GDM1 (cell line): ENCODE results near the gene ZSCAN1.

Experiments used
- DNase-seq: peaks from one replicate; lab custom pipeline; 2025; lab: John Stamatoyannopoulos, UW

ZSCAN1 gene

DNA sequence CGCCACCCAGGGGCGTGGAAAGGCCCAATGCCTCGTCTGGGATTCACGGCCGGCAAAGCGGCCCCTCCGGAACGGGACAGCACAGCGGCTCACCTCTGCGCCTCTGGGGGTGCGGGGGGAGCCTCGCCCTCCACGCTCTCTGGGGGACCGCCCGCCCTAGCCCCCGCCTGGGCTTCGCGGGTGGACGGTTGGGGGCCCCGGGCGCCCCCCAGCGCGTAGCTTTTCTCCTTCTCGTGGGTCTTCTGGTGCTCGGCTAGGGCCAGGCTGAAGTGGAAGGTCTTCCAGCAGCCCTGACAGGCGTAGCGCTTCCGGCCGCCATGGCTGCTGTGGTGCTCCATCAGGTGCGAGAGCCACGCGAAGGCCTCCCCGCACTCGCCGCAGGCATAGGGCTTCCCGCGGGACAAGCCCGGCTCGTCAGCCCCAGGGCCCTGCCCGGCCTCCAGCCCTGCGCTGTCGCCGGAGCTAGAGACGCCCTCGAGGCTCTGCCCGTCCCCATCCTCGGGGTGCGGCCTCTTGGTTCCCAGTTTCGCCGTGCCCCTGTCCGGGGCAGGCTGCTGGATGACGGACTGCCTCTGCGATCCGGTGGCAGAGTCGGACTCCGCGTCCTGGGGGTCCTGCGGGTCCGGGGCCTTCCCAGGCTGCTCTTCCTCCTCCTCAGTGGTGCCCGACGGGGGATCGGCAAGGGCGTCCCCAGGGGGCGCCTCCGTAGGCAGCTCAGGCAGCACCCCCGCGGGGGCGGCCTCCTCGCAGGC, 50.9 kb downstream of the ZSCAN1 start:
- DNase-seq, result no peak

DNA sequence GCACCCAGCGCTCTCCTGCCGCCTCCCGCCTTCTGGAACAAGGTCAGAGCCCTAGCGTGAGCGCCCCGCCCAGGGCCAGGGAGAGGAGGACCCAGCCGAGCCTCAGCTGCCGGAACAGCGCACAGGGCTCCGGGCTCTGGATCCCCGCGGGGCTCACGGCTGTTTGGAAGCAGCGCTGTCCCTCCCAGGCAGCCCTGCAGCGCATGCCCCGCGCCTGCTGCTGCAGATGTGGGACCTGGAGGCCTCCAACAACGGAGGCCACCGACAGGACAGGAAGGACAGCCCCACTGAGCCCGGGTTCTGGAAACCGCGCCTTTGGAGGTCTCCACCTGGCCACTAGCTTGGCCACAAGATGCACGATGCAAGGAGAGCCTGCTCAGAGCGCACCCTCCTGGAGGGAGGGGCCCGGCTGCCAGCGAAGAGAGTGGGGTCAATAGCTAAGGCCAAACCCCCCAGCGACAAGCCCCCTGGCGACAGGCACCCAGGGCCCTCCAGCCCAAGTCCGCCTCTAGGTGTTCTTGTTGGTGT, 51.6 kb downstream of the ZSCAN1 start:
- no peak for DNase-seq

DNA sequence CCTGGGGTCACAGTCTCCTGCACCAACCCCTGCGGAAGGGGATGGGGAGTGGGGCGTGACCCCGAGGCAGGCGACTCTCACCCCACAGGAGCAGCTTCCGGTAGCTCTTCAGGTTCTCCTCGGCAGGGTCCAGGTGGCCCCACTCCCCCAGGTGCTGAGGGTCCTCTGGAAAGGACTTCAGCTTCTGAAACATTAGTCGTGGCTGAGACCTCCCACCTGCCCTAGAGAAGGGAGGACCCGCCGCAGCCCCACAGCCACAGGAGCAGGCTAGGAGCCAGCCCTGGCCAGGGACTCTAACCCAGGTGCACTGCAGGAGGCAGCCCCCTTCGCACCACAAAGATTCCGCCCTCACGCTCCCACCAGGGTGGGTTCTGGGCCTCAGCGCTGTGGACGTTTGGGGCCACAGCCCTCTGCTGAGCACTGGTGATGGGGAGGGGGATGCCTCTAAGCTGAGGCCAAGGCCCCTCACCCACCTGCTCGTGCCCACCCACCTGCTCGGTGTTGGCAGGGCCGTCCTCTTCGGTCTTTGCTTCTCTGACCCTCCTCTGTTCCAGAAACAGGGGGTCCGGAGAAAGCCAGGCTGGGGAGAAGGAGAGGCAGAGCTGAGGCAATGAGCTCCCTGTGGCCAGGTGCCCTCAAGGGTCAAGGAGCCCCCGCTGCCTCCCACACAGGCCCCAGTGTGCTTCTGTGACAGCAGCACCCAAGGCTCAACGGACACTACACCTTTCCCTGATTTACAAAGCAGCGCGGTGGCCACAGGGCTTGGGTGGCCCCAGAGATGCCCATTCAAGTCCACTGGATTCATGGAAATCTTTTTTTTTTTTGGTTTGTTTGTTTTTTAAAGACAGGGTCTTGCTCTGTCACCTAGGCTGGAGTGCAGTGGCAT, 53.2 kb downstream of the ZSCAN1 start:
- DNase-seq, result no peak

DNA sequence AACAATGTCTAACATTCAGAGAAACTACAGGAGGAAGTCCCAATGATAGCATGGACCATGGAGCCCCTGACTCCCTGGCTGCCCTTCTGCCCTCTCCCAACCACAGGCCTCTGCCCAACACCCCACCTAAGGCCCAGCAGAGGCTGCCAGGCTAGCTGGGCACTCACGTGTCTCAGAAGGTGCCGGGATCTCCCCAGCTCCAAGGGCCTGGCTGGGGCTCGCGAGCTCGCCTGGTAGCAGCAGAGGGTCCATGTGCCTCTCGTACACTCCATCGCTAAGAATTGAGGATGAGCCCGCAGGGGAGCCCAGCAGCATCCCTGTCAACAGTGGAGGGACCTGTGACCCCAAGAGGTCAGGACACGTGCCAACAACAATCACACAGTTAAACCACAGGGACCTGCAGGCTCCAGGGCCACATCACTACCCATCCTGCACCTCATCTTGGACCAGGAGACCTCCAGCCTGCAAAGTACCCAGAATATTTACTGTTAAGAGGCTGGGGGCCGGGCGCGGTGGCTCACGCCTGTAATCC, 54.8 kb downstream of the ZSCAN1 start:
- DNase-seq, result no peak

DNA sequence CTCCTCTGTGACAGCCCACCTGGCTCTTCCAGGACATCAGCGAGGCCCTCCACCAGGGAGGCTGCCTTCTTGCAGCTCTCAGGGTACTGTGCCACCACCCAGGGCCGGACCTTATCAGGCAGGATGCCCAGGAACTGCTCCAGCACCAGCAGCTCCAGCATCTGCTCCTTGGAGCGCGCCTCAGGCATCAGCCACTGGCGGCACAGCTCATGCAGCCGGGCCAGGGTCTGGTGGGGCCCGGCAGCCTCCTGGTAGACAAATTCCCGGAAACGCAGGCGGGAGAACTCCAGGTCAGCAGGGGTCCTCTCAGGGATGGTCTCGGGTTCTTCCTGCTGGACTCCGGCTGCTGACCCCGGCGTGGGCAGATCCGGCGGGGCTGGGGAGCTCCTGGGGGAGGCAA, 56.0 kb downstream of the ZSCAN1 start:
- no peak for DNase-seq

DNA sequence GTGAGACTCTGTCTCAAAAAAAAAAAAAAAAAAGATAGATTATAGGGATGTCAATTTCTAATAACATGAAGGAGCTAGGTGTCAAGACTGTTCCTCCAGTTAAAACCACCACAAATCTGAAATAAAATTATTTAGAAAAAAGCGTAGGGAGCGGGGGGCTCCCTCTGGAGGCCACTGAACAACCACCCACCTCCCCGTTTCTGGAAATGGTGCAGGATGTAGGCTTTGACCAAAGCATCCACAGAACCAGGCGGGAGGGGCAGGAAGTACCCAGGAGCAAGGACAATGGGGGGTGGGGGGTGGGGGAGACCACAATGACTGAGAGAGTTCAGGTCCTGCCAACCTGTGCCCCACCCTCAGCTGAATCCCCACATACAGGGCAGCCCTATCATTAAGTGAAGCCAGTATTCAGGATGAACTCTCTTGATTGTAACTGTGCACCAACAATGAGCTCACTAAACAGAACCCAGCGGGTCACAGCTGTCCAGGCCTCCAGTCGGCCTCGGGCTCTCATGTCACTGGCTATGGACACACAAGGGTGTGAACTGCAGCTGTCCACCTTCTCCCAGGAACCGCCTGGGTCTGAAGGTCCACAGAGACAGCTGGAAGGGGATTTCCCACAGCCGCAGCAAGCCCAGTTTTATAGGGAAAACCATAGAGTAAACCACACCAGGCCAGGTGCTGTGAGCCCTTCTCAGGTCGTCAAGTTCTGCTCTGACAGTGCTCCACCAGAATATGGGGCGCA, 57.6 kb downstream of the ZSCAN1 start:
- DNase-seq, result no peak

DNA sequence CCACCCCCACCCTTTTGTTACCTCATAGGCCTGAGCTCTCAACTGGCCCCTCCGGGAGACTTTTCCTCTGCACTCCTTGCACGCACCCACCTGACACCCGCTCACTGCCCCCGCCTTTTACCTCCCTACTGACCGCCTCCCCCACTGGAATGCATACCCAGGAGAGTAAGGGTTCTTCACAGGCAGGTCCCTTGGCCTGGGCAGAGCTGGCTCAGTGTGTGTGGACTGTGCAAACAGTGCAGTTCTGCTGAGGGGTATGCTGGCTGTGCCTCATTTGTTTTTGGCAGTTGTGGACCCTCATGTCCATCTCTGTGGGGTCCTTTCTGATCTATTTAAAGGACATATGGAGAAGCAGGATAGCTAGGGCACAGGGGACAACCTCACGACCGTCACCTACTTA, 59.2 kb downstream of the ZSCAN1 start:
- DNase-seq, result no peak

DNA sequence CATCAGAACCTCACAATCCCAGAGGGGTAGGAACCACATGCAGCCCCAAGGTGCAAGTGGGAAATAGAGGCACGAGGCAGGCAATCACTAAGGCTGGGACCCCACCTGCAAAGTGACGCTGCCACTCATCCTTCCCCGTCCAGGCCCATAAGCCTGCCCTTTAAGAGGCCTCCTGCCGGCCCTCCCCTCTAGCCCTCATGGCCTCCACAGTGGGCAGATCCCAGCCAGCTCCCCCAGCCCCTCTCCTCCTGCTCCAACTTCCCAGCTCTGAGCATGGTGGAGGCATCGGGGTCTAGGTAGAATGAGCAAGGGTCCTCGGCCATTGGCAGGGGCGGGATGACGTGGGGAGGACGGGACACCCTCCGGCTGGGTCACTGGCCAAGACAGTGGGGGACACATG, 61.5 kb downstream of the ZSCAN1 start:
- no peak for DNase-seq

DNA sequence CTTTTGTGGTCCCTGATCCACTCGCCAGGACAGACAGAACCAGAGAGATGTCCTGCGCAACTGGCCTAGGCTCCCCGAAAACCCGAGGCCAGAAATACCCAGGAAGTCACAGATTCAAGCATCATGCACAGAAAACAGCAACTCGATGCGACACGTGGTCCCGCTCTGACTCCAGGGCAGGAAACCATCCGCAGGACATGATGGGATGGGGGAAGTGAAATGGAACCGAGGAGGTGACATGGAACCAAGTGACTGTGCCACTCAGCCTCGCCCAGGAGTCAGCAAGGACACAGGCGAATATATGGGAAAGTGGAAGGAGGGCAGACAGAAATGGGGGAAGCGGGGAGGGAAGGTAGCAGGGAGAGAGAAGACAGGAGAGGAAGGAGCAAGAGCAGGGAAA, 63.1 kb downstream of the ZSCAN1 start:
- DNase-seq, result no peak

DNA sequence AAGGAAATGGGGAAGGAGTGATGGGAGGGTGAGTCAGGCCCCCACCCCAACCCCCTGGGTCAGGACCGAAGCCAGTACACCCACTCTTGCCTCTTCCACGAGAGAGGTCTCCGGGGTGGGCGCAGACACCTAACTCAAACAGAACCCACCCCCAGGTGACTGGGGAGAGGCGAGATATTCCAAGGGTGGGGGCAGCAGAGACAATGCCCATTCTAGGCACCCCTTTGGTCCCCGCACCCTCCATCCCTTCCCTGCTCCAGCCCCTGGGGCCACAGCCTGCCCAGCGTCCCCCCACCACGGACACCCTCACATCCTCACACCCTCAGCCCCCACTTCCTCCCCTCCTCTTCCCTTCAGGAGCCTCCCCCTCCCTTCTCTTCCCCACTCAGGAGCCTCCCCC, 63.5 kb downstream of the ZSCAN1 start:
- DNase-seq, result no peak

DNA sequence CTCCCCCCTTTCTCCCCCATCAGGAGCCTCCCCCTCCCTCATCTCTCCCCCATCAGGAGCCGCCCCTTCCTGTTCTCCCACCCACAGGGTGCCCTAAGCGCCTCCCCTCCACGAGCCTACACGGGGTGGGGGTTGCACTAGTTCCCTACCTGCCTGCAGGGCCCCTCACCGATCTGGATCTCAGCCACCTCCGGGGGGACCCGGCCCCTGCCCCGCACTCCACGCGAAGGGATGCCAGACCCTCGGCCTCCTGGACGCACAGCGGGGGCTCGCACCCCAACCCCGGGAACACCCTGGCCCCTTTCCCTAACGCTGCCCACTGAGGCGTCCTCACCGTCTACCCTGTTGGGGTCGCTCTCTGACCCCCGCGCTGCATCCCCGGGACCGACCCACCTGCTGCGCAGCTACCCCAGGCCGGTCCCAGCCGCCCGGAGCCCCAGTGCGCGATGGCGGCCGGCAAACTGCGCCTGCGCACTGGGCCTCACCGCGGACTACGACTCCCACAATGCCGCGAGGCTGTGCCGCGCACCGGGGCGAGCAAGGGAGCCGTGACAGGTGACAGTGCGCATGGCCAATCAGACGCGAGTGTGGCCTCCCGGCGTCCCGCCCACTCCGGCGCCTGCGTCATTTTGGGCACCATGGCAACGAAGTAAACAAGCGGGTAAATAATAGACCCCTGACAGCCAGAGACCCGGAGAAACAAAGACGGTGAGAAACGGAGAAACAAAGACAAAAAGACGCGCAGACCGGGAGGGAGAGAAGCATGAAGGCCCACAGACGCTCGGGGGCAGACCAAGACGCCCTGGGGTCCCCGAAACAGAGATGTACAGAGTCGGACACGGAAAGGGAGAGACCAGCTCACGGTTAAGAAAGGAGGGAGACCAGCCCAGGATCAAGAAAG, 64.2 kb downstream of the ZSCAN1 start, which contains the start of gene ZSCAN18:
ZSCAN18 (minus strand) TSS at position 451 of the 901 bp plus-strand sequence. CDS start 7,964 bp downstream, outside the sequence.
- DNase-seq, result peak; percentile 86

DNA sequence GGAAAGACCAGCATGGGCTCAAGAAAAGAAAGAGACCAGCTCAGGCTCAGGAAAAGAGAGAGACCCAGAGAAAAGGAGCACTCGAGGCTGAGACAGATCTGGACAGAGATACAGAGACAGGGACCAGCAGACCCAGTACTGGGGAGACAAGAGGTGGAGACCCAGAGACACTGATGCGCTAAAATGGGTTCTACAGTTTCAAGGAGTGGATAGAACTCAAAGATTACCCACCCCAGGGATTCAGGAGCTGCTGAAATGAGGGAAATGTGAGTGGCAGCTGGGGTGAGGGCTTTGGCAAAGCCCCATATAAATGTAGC, 64.8 kb downstream of the ZSCAN1 start:
- no peak for DNase-seq
